HEK293 (cell line): ENCODE results near the gene PDSS2.

Experiments
- BCL11A ChIP-seq: fragments of 450-650 bp; formaldehyde crosslinking; IDR thresholded peaks from 2 replicates; pipeline ENCODE4 v1.5.1; 2016; ENCODE audit warnings: low read depth, missing biosample characterization, missing genetic modification characterization
- BCL6B ChIP-seq: fragments of 450-650 bp; formaldehyde crosslinking; IDR thresholded peaks from 2 replicates; pipeline ENCODE4 v1.5.1; 2017; ENCODE audit warnings: missing biosample characterization, missing genetic modification characterization
- GLI2 ChIP-seq: fragments of 450-650 bp; formaldehyde crosslinking; IDR thresholded peaks from 2 replicates; pipeline ENCODE4; 2017; ENCODE audit warnings: missing biosample characterization, missing genetic modification characterization, low read depth, borderline replicate concordance
- HOXC10 ChIP-seq: sonication (generic); formaldehyde crosslinking; IDR thresholded peaks from 2 replicates; pipeline ENCODE4 v1.8.1; 2023; ENCODE audit warnings: mild to moderate bottlenecking, missing genetic modification reagents
- KLF17 ChIP-seq: fragments of 450-650 bp; formaldehyde crosslinking; IDR thresholded peaks from 2 replicates; pipeline ENCODE4 v1.5.1; 2016; ENCODE audit warnings: missing biosample characterization, missing genetic modification characterization
- MEIS1 ChIP-seq: sonication (generic); formaldehyde crosslinking; IDR thresholded peaks from 2 replicates; pipeline ENCODE4 v1.8.1; 2022; ENCODE audit warnings: missing genetic modification reagents, mild to moderate bottlenecking, borderline replicate concordance
- MYNN ChIP-seq: fragments of 450-650 bp; formaldehyde crosslinking; IDR thresholded peaks from 2 replicates; pipeline ENCODE4 v1.5.1; 2016; ENCODE audit warnings: missing biosample characterization, missing genetic modification characterization, borderline replicate concordance
- MZF1 ChIP-seq: fragments of 450-650 bp; formaldehyde crosslinking; IDR thresholded peaks from 2 replicates; pipeline ENCODE4 v1.5.1; 2017; ENCODE audit warnings: missing biosample characterization, missing genetic modification characterization, borderline replicate concordance
- REPIN1 ChIP-seq: fragments of 450-650 bp; formaldehyde crosslinking; IDR thresholded peaks from 2 replicates; pipeline ENCODE4 v1.5.1; 2017; ENCODE audit warnings: missing biosample characterization, missing genetic modification characterization, low read depth
- REST ChIP-seq: fragments of 450-650 bp; formaldehyde crosslinking; IDR thresholded peaks from 2 replicates; pipeline ENCODE4 v1.5.1; 2016; ENCODE audit warnings: missing biosample characterization, missing genetic modification characterization
- ZFP3 ChIP-seq: fragments of 450-650 bp; formaldehyde crosslinking; IDR thresholded peaks from 2 replicates; pipeline ENCODE4 v1.5.1; 2016; ENCODE audit warnings: low read depth, missing biosample characterization, missing genetic modification characterization
- ZNF132 ChIP-seq: fragments of 450-650 bp; formaldehyde crosslinking; IDR thresholded peaks from 2 replicates; pipeline ENCODE4 v1.5.1; 2017; ENCODE audit warnings: missing biosample characterization, missing genetic modification characterization, borderline replicate concordance
- ZNF157 ChIP-seq: fragments of 450-650 bp; formaldehyde crosslinking; IDR thresholded peaks from 2 replicates; pipeline ENCODE4 v1.5.1; 2016; ENCODE audit warnings: missing biosample characterization, missing genetic modification characterization
- ZNF184 ChIP-seq: fragments of 450-650 bp; IDR thresholded peaks from 2 replicates; pipeline ENCODE4 v1.5.1; 2018; ENCODE audit warnings: missing biosample characterization, mild to moderate bottlenecking, missing genetic modification characterization
- ZNF248 ChIP-seq: fragments of 450-650 bp; formaldehyde crosslinking; IDR thresholded peaks from 2 replicates; pipeline ENCODE4 v1.5.1; 2017; ENCODE audit warnings: missing biosample characterization, missing genetic modification characterization
- ZNF350 ChIP-seq: fragments of 450-650 bp; formaldehyde crosslinking; IDR thresholded peaks from 2 replicates; pipeline ENCODE4 v1.5.0; 2017; ENCODE audit warnings: missing biosample characterization, mild to moderate bottlenecking, missing genetic modification characterization
- ZNF354C ChIP-seq: fragments of 450-650 bp; formaldehyde crosslinking; IDR thresholded peaks from 2 replicates; pipeline ENCODE4 v1.5.1; 2016; ENCODE audit warnings: missing biosample characterization, missing genetic modification characterization, low read depth, borderline replicate concordance
- ZNF404 ChIP-seq: fragments of 450-650 bp; formaldehyde crosslinking; IDR thresholded peaks from 2 replicates; pipeline ENCODE4 v1.5.1; 2017; ENCODE audit warnings: missing biosample characterization, missing genetic modification characterization
- ZNF433 ChIP-seq: fragments of 450-650 bp; formaldehyde crosslinking; IDR thresholded peaks from 2 replicates; pipeline ENCODE4 v1.5.1; 2016; ENCODE audit warnings: missing biosample characterization, missing genetic modification characterization, low read depth
- ZNF488 ChIP-seq: fragments of 450-650 bp; formaldehyde crosslinking; IDR thresholded peaks from 2 replicates; pipeline ENCODE4 v1.5.1; 2016; ENCODE audit warnings: missing biosample characterization, missing genetic modification characterization
- ZNF549 ChIP-seq: fragments of 450-650 bp; IDR thresholded peaks from 2 replicates; pipeline ENCODE4 v1.5.1; 2018; ENCODE audit warnings: missing biosample characterization, missing genetic modification characterization, mild to moderate bottlenecking, inconsistent platforms, moderate library complexity
- ZNF645 ChIP-seq: fragments of 450-650 bp; formaldehyde crosslinking; IDR thresholded peaks from 2 replicates; pipeline ENCODE4; 2016; ENCODE audit warnings: missing biosample characterization, missing genetic modification characterization
- ZNF692 ChIP-seq: fragments of 450-650 bp; formaldehyde crosslinking; IDR thresholded peaks from 2 replicates; pipeline ENCODE4 v1.5.1; 2016; ENCODE audit warnings: missing biosample characterization, missing genetic modification characterization
- ZNF776 ChIP-seq: fragments of 450-650 bp; formaldehyde crosslinking; IDR thresholded peaks from 2 replicates; pipeline ENCODE4 v1.5.0; 2017; ENCODE audit warnings: missing biosample characterization, missing genetic modification characterization, borderline replicate concordance
- TF ChIP-seq, protein P1 (sequence below): fragments of 450-650 bp; formaldehyde crosslinking; IDR thresholded peaks from 2 replicates; pipeline ENCODE4 v1.5.1; 2016; ENCODE audit warnings: missing biosample characterization, missing genetic modification characterization
- TF ChIP-seq, protein P2 (sequence below): fragments of 450-650 bp; formaldehyde crosslinking; IDR thresholded peaks from 2 replicates; pipeline ENCODE4 v1.5.1; 2016; ENCODE audit warnings: missing biosample characterization, missing genetic modification characterization

Gene PDSS2

GRCh38 chr6:107491760-107492660 is 32.6 kb upstream of the PDSS2 start (continued):
- peak; percentile 81 for TF ChIP-seq ZNF692 (tag by site-specific recombination)
- TF ChIP-seq ZNF132 (tag by site-specific recombination): no peak
- TF ChIP-seq ZNF488 (tag by site-specific recombination): no peak
- no peak for TF ChIP-seq ZFP3
- TF ChIP-seq MZF1: peak; percentile 17; the same call in 1 of the 2 replicates
- TF ChIP-seq MEIS1 (CRISPR knock-in tag): no peak
- TF ChIP-seq ZNF350: no peak
- no peak for TF ChIP-seq ZNF645 (tag by site-specific recombination)
- TF ChIP-seq, protein P1, sequence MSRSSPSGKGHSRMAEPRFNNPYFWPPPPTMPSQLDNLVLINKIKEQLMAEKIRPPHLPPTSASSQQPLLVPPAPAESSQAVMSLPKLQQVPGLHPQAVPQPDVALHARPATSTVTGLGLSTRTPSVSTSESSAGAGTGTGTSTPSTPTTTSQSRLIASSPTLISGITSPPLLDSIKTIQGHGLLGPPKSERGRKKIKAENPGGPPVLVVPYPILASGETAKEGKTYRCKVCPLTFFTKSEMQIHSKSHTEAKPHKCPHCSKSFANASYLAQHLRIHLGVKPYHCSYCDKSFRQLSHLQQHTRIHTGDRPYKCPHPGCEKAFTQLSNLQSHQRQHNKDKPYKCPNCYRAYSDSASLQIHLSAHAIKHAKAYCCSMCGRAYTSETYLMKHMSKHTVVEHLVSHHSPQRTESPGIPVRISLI (tag by site-specific recombination): no peak
- TF ChIP-seq GLI2 (tag by site-specific recombination): peak; percentile 85
- TF ChIP-seq ZNF248: no peak
- no peak for TF ChIP-seq KLF17
- TF ChIP-seq ZNF354C (tag by site-specific recombination): no peak
- TF ChIP-seq REPIN1: no peak; the same call in 1 of the 2 replicates
- no peak for TF ChIP-seq HOXC10
- TF ChIP-seq ZNF549: no peak
- peak; percentile 81 for TF ChIP-seq ZNF184 (tag by site-specific recombination)
- TF ChIP-seq ZNF433 (tag by site-specific recombination): no peak
- TF ChIP-seq ZNF776 (tag by site-specific recombination): no peak
- no peak for TF ChIP-seq REST (tag by site-specific recombination)
- peak; percentile 94; the same call in 1 of the 2 replicates for TF ChIP-seq BCL11A (tag by site-specific recombination)
- TF ChIP-seq BCL6B (tag by site-specific recombination): no peak
- TF ChIP-seq ZNF157 (tag by site-specific recombination): no peak
- no peak for TF ChIP-seq ZNF404 (tag by site-specific recombination)
- TF ChIP-seq, protein P2, sequence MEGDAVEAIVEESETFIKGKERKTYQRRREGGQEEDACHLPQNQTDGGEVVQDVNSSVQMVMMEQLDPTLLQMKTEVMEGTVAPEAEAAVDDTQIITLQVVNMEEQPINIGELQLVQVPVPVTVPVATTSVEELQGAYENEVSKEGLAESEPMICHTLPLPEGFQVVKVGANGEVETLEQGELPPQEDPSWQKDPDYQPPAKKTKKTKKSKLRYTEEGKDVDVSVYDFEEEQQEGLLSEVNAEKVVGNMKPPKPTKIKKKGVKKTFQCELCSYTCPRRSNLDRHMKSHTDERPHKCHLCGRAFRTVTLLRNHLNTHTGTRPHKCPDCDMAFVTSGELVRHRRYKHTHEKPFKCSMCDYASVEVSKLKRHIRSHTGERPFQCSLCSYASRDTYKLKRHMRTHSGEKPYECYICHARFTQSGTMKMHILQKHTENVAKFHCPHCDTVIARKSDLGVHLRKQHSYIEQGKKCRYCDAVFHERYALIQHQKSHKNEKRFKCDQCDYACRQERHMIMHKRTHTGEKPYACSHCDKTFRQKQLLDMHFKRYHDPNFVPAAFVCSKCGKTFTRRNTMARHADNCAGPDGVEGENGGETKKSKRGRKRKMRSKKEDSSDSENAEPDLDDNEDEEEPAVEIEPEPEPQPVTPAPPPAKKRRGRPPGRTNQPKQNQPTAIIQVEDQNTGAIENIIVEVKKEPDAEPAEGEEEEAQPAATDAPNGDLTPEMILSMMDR (tag by site-specific recombination): no peak
- peak; percentile 57; the same call in 1 of the 2 replicates for TF ChIP-seq MYNN (tag by site-specific recombination)
